Activated naive CD4-positive, alpha-beta T cell (primary cell): ENCODE measurements around the gene KDM4C.

Source experiments
- DNase-seq, 4 experiments: peaks; one replicate each; lab custom pipeline; 2025; lab: John Stamatoyannopoulos, UW

KDM4C gene

DNA sequence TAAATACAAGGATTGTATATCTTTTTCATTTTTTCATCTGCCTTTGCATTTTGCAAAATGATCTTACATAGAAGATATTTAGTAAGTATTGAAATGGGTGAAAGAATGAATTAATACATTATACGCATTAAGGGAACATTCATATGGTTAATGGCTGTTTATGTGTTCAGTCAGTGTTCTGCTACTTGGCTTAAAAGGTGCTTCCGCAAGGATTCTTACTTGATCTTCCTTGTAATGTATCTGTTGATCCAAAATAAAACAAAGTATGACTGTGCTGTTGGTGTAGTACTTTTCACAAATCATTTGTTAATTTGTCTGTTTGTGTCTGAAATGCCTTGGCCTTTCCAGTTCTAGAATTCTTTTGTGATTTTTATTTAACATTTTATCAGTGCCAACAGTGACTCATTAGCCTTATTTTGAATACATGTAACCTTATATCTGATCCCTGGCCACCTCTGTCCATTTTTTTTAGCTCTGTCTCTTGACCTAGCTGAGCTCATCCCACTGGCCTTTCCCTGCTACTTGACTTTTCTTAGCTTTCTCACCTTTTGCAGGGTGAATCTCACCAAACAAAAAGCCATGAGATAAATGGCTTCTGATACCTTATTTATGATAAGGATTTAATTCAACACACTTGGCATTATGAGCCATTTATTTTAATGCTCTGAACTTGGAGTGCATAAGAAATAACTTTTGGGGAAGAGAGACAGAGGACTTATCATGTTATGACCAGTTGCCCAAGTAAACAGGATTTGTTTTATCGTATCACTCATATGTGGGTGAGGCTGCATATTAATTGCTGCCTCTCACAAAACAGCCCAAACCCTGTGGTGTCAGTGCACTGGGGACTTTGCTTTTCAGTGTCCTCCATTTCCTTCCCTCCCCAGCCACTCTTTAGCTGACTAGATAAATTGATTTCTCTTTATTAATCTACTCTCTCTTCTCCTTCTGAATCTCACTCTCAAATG, 340.3 kb downstream of the KDM4C start:
- no peak for DNase-seq

DNA sequence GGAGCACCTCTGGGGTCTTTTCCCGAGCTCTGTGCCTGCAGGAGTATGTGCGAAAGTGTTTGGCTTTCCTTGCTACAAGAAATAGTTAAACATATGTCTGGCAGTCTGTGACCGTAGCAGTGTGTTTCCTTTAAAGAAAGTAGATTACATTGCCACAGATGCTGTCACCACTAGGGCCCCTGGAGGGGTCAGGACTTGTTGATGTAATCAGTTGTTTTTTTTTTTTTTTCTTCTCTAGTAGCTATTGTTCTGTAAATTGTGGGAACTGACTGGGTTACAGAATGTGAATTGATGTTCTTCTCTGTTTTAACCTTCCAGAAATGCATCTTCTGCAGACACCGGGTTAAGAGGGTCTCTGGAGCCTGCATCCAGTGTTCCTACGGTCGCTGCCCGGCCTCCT, 345.6 kb downstream of the KDM4C start:
- no peak for DNase-seq

DNA sequence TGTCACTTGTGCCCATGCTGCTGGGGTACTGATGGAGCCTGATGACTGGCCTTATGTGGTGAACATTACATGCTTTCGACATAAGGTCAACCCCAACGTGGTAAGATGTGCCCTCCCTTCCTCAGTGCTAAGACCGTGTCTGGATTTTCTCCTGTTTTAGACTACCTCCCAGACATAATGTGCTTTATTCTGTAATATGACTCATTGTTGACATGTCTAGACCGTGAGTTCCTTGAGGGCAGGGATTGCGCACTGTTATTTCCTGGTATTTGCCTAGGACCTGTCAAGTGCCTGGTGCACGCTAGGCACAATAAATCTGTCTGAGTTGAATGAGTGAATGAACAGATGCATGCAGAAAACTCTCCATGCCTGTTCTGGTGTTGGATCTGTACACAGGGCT, 346.0 kb downstream of the KDM4C start:
- DNase-seq, result no peak

DNA sequence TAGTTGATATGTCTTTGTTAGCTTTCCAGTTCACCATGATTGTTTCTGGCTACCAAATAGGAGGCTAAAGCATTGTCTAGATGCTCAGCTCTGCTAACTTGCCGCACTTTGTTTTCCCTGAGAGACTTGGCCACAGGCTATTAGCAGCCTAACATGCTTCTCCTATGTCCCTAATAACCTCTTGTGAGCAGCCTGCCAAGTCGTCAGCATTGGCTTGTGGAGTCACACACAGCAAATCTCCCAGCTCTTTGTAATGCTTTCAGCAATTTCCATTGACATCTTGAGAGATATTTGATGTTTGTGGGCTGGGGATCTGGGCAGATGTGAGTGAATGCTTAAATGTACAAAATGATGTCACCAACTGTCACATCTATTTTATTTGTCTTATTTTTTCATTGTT, 346.9 kb downstream of the KDM4C start:
- DNase-seq, result no peak

DNA sequence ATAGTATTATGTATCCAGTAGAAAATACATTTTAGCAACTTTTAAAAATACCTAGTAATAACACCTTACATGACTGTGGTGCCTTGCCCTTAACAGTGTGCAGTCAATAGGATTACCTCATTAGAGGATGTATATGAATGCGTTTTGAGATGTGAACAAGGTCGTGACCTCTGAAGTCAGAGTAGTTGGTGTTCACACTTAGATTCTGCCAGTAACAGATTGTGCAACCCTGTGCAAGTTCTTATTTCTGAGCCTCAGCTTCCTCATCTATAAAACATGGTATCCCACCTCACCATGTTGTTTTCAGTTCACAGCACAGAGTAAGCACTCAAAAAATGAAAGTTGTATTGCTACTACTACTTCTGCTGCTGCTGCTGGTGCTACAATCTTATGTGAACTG, 347.3 kb downstream of the KDM4C start:
- DNase-seq, result no peak

DNA sequence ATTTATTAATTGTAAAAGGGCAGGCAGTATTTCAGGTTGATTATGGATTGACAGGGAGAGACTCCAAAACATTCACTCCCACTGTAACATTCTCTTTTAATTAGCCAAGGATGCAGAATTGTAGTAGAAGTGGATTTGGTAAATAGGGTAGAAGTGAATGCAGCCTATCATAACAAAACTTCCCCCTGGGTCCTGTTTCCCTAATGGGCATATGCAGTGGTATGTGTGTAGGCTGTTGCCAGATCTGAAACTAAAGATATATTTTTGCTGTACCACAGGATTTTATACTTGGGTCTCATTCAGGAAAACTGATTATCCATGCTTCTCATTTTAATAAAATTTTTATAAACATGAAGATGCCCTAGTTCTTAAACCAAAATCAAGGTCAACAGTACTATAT, 351.2 kb downstream of the KDM4C start:
- DNase-seq, result no peak

DNA sequence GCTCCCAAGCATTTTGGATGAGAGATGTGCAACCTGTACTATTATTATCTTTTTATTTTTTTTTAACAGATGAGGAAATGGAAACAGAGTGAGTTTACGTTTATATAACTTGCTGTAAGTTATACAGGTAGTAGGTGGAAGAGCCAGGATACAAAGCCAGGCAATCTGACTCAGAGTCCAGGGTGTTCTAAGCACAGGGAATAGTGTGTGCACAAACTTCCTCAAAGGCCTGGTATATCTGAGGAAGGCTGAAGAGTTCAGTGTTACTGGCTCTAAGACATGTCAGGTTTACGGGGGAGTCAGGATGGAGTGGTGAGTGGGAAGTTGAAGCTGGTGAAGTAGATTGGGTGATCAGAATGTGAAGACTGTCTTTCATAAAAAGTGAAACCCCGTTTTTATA, 353.6 kb downstream of the KDM4C start:
- DNase-seq, result no peak

DNA sequence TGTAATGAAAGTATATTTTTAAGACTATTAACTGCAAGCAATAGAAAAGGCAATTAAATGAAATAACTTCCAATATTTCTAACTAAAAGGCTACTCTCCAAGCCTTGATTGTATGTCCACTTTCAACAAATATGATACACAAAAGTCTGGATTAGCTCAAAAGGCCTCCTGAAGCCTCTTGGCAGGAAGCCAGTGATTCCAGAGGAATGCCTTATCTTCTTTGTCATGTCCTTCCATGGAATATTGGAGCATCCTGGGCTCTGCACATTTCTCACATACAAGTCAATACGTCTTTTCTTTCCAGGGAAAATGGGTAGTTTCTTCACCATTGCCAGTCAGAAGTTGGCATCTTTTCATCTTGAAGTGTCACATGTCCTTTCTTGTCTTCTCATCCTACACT, 357.8 kb downstream of the KDM4C start:
- DNase-seq, result no peak

DNA sequence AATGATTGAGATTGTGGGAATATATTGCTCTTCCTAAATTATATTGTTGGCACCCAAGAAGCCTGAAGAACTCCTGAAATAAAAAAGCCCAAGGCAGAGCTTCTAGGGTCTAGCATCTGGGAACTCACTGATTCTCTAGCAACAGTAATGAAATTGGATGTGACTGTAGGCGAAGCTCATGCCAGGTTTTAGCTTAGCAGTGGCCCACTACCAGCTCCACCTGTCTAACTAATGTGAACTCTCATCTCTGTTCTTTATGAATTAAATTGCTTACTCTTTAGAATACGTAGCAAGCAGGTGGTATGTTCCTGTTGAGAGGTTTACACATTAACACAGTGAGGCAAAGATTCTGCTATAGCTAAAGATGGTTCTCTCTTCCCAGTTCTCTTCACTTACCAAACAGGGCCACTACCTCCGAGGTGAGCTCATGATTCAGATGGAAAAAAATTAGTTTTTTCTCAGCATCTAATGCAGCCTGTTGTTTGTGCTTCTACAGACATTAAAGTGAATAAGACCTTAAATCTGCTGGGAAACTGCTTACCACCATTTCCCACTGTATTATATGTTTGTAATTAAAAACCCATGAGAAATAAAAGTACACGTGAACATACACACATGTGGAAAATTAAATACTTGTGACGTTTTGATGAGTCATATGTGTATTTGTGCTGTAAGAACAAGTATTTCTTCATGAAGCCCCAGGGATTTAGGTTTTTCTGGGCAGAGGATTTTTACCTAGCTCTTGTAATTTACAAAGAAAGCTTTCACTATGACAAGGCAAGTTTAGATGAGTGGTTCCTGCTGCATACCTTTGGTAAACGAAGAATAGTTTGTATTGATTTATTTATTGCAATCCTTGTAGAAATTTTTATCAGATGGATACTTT, 360.1 kb downstream of the KDM4C start:
- DNase-seq, result no peak

DNA sequence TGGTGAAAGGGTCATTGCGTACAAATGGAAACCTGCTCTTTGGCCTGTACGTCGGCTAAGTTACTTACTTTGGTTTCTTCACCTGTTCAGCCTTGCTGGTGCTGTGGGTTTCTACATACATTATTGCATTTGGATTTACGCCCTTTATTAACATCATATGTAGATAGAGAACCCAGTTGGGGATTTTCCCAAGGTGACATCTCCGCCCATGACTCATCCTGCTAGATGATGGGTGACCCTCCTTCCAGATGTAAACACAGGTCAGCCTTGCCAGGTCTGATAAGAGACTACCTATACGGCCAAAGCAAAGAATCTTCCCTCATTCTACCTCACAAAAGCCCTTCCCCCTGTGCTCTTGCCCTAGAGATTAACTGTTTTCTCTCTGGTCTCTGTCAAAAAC, 360.9 kb downstream of the KDM4C start:
- DNase-seq, result no peak

DNA sequence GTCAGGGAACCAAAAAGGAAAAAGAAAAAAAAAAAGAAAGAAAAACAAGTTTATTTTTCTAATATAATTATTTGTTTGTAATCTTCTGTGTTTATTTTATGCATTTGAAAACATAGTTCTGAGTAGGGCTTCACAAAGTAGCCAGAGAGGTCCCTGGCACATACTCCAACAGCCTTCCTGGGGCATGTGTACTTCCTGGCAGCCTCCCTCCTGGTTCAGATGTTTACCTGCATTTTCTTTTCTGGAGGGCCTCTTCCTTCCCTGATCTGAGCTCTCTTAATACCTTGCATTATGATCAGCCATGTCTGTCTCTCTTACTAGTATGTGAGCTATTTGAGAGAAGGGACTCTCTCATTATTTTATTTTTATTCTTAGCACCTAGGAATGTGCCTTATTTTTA, 361.8 kb downstream of the KDM4C start:
- no peak for DNase-seq

DNA sequence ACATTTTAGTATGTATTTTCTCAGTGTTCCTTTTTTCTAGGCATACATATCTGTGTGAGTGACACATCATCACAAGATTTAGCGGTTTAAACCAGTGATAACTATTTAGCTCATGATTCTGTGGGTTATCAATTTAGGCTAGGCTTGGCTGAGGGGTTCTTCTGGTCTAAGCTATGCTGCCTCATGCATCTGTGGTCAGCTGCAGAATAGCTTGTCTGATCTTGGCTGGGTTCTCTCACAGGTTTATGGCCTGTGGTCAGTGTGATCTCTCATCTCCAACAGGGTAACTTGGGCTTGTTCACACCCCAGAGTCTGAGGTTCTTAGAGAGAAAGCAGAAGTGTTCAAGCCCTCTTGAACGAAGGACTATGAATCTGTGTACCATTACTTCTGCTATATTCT, 363.3 kb downstream of the KDM4C start:
- no peak for DNase-seq

DNA sequence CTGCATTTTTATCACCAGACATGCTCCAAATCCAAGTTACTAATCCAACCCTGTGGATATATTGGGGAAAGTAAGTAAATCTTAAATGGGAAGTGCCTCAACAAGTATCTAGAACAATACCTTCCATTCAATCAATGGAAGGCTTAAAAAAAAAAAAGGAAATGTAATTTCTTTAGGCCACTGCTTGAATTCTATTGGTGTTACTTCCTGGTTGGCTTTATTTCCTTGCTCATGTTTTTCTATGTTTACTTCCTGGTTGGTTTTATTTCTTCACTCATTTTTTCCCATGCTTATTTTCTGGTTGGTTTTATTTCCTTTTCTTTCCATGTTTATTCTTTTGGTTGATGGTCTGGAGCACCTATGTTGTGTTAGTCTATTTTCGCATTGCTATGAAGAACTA, 363.9 kb downstream of the KDM4C start:
- DNase-seq, result no peak

DNA sequence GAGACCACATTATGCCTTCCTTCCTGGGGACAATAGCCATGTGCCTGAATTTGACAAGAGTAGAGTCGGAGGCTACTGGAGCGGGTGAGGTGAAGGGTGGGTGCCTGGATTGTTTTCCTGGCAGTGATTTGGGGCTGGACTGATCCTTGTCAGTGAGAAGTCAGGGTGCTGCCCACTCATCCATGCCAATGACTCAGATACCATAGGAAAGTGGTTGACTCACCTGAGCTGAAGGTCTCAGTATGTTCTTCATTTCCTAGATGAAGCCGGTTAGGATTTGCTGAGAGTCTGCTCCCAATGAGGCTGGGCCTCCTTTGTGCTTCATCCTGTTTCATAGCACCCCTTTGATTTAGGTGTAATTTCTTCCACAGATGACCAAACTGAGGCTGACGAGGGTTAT, 366.0 kb downstream of the KDM4C start:
- no peak for DNase-seq

DNA sequence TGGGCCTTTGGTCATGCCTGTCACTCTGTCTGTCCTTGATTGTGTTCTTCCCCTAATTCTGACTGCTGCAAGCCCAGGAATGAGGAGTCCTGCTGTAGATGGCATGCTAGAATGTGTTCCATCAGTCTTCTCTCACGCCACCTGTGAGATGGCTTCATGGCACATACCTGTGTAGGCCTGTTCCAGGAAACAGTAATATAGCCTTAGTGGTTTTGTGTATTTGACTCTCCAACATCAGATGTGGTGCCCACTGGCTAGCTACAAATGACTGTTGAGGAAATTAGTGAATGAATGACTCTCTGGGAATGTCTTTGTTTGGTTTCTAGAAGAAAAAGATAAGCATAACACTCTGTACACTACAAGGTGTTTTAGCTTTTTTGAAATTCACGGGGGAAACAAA, 367.5 kb downstream of the KDM4C start:
- no peak for DNase-seq

DNA sequence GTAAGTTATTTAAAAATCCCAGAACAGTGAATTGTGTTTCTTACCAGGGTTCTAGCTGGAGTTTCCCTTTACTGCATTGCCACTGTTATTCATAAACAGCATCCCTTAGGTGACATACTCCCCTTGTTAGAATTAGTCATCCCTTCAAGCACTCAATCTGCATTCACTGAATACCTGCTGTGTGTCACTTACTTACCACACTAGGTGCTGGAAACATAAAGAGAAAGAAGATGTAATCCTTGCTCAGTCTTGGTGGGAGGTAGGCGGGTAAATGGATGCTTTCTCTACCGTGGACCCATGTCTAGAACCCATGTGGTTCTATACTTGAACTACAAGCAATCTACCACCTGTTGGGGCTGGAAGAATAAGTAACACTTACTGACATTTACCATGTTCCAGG, 371.6 kb downstream of the KDM4C start:
- DNase-seq, result no peak

DNA sequence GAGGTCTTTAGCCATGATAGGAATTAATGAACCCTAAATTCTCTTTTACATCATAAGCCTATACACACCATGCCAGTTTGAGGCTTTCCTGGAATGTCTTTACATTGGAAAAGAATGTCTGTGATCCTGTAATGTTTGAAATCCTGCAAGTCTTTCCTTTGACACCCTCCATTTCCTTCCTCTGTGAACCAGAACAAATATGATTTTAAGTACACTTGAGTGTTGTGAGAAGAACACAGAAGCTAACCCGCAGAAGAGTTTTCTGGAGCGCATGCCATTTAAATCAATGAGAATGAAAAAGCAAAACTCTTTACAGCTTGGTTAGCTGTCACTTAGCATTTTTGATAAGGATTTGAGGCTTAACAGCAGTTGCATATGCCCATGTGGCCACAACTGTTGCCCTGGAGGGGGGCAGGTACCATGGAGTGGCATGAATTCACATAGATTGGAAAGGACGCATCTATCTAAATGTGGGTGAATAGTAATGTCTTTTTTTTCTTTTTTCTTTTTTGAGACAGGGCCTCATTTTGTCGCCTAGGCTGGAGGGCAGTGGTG, 372.6 kb downstream of the KDM4C start:
- no peak for DNase-seq

DNA sequence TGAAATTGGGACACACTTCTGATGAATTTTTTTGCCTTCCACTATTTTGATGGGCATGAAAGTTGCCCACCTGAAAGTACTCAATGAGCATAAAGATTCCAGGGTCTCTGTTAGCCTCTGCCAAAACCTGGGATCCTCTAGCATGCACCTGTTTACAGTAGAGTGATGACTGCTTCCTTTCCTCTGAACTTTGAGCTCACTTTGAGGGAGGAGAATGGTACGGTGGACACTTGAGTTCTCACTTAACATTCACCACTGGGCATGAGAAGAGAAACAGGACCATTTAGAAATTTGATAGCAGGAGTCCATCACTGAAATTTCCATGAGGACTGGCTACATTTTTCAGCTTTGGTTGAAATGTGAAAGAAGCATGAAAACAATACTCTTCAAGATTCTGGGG, 374.8 kb downstream of the KDM4C start:
- DNase-seq, result no peak

DNA sequence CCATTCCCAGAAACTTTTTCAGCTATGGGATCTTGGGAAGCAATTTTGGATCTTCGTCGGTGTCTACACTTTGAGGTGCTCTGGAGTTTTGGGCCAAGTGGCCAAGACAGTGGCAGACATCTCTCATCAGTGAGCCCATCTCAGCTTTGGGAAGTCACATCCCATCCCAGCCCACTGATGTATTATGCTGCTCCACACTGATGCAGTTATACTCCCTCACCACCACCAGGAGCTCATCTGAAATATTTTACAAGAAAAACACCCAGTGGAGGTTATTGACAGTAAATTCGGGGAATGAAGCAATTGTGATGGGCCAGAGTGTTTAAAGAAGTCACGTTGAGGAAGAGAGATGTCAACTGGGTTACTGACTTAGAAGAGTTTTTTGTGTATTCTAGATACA, 378.0 kb downstream of the KDM4C start:
- DNase-seq, result no peak

DNA sequence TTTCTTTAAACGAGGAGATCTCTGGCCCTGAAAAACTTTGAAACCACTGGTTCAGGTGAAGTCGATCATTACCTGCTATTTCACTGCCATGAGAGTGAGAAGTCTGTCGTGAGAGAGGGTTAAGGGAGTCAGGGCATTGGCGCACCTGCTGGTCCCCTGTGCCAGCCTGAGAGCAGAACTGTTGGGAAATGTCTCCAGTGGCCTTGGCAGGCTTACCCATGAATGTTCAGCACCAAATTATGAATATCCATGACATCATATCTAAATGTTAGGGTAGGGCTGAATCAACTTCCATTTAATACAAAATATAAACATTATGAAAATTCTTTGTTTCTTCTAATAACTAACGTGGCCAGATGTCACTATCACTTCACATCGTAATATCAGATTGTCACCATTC, 379.3 kb downstream of the KDM4C start:
- DNase-seq, result no peak

DNA sequence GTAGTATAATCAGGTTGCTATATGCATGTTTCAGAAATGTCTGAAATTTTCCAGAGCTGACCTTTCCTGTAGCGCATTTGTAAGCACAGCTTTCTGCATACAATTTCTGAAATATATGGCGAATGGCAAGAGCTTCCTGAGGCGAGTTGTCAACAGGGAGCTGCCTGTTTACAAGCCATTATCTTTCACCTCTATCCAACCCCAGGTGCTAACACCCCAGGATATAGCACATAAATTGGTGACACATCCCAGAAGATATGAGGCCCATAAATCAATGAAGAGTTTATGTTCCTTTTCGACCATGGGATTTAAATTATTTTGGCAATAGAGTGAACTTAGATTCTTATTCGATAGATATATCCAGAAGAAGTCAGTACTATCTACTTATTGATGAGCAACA, 379.8 kb downstream of the KDM4C start:
- no peak for DNase-seq

DNA sequence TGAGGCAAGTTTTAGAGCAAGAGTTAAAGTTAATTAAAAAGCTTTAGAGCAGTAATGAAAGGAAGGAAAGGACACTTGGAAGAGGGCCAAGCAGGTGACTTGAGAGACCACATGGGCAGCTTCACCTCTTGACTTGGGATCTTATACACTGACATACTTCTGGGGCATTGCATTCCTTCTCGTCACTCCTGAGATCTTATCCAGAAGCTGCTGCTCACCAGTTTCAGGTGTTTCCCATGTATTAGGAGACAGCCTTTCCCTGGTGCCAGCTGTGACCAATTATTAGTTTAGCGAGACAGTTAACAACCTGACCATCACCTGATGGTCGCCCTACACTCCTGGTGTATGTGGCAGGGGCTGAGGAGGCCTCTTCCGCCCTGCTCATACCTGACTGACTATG, 382.1 kb downstream of the KDM4C start:
- DNase-seq, result no peak

DNA sequence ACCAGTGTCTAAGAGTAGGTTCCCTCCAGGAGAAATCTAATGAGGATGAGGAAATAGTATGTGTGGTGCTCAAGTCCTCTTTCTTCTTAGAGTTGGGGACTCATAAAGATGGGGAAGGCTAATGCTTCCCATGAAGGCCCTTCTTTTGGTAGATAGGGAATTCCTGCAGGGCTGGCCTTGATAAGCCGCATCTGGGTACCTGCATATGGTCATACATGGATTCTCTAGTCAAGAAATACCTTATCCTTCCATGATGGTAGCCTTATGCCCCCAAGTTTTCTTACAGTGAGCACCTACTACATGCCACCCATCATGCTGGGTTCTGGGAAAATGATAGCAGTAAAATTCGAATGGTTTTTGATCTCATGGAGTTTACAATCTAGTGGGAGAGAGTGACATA, 382.6 kb downstream of the KDM4C start:
- no peak for DNase-seq
